K562 (cell line): Measurements from ENCODE around the gene HDAC10. TPM values are rescaled to one million over a fixed set of nuclear protein-coding genes. Genes with fewer than 3 reads are reported as not detected.

Experiments used
- ATAC-seq: fragments of 200-7000 bp; cut with Tn5 transposase; 3 replicates; pipeline ENCODE4 v1.9.1; 2020; ENCODE audit warnings: moderate library complexity
- BruUV-seq: library from RNA; stranded (reverse); fragments of 400-500 nt; replicated peaks from 2 replicates; lab custom pipeline; 2021; lab: Mats Ljungman, UMichigan
- CTCF ChIA-PET: fragments of 300-600 bp; formaldehyde crosslinking; extraction: SDS; loops from one replicate; lab custom pipeline; 2021; ENCODE audit warnings: low intra/inter-chr PET ratio; lab: Yijun Ruan, JAX
- POLR2A ChIA-PET: fragments of 300-600, 350-650 bp; sonication (Branson Sonifier 250); formaldehyde crosslinking; extraction: SDS; loops from one replicate; lab custom pipeline; 2021; ENCODE audit warnings: antibody characterized with exemption, inconsistent platforms; lab: Yijun Ruan, JAX
- DNase-seq, 4 experiments: peaks; one replicate each; pipeline versions ENCODE4 v3.0.0 to v3.0.0-alpha.2; 2011 to 2018; ENCODE audit warnings: low spot score in 3 of 4, mixed read lengths in 3 of 4; ENCODE audit errors: extremely low read depth in 1 of 4
- FAIRE-seq: peaks from 2 replicates; lab custom pipeline; 2011; peaks lifted over from hg19 to GRCh38; lab: Jason Lieb, UNC
- H2AFZ ChIP-seq: 2 replicates; pipeline ENCODE4 v1.6.0; 2011; ENCODE audit warnings: low read depth, low read length, control low read depth, inconsistent platforms
- H3K27ac ChIP-seq: fragments of 200-600 bp; 3 replicates; pipeline ENCODE4 v1.8.0; 2011; ENCODE audit warnings: low read depth, mild to moderate bottlenecking, control low read depth, inconsistent platforms, low read length, moderate library complexity, mixed read lengths; ENCODE audit errors: extremely low read depth
- H3K27me3 ChIP-seq, 2 experiments: fragments of 300-600 bp in 1 of 2; 2 replicates in 1 of 2; 3 replicates in 1 of 2; pipeline versions ENCODE4 v1.6.0 to v1.8.0; 2011; ENCODE audit warnings: inconsistent platforms in 2 of 2, low read length in 2 of 2, mild to moderate bottlenecking in 1 of 2, mixed read lengths in 1 of 2, moderate library complexity in 1 of 2; ENCODE audit not compliant: control insufficient read depth in 2 of 2, insufficient read depth in 2 of 2
- H3K36me3 ChIP-seq: fragments of 300-600 bp; 3 replicates; pipeline ENCODE4 v1.8.0; 2011; ENCODE audit warnings: mild to moderate bottlenecking, low read length, inconsistent platforms; ENCODE audit not compliant: control insufficient read depth, insufficient read depth
- H3K4me1 ChIP-seq, 2 experiments: fragments of 200-600 bp in 1 of 2; replicated peaks in 1 of 2; 2 replicates in 1 of 2; 3 replicates in 1 of 2; pipeline versions ENCODE4 v1.5.1 to v1.8.0; 2011; ENCODE audit warnings: inconsistent platforms in 2 of 2, low read length in 2 of 2, mild to moderate bottlenecking in 1 of 2, mixed read lengths in 1 of 2, moderate library complexity in 1 of 2; ENCODE audit not compliant: control insufficient read depth in 2 of 2, insufficient read depth in 2 of 2
- H3K4me2 ChIP-seq: 2 replicates; pipeline ENCODE4 v1.6.1; 2011; ENCODE audit warnings: low read length, control low read depth, inconsistent platforms, mixed read lengths; ENCODE audit not compliant: insufficient read depth
- H3K4me3 ChIP-seq: fragments of 200-600 bp; sonication (generic), shearing (Covaris generic); 2 replicates; pipeline ENCODE4 v1.5.1; 2016; ENCODE audit warnings: control low read depth, inconsistent platforms
- H3K79me2 ChIP-seq: fragments of 200-600 bp; 3 replicates; pipeline ENCODE4 v1.8.0; 2011; ENCODE audit warnings: low read length, inconsistent platforms; ENCODE audit not compliant: control insufficient read depth, insufficient read depth
- H3K9ac ChIP-seq, 2 experiments: 2 replicates each; pipeline versions ENCODE4 v1.6.0 to v1.6.1; 2011; ENCODE audit warnings: low read depth in 2 of 2, low read length in 2 of 2, control low read depth in 1 of 2, inconsistent platforms in 1 of 2, mild to moderate bottlenecking in 1 of 2, mixed read lengths in 1 of 2; ENCODE audit not compliant: insufficient read depth in 1 of 2
- H3K9me1 ChIP-seq: one replicate; pipeline ENCODE4 v1.6.0; 2011; ENCODE audit warnings: inconsistent platforms, mild to moderate bottlenecking, low read length, moderate library complexity; ENCODE audit not compliant: control insufficient read depth, insufficient read depth
- H3K9me3 ChIP-seq: replicated peaks from 2 replicates; pipeline ENCODE4 v1.5.1; 2011; ENCODE audit warnings: low read depth, low read length, inconsistent platforms; ENCODE audit not compliant: control insufficient read depth, insufficient read depth
- H4K20me1 ChIP-seq: replicated peaks from 2 replicates; pipeline ENCODE4 v1.6.1; 2011; ENCODE audit warnings: low read length, inconsistent platforms, mixed read lengths; ENCODE audit not compliant: control insufficient read depth, insufficient read depth
- BRF1 ChIP-seq: IDR thresholded peaks from 3 replicates; pipeline ENCODE4 v1.6.1; 2011; ENCODE audit warnings: borderline replicate concordance, mild to moderate bottlenecking; ENCODE audit not compliant: insufficient read length; ENCODE audit errors: extremely low read depth
- NFRKB ChIP-seq: fragments of 450-650 bp; IDR thresholded peaks from 2 replicates; pipeline ENCODE4 v1.6.1; 2016; ENCODE audit warnings: low read depth
- TGIF2 ChIP-seq: sonication (generic); formaldehyde crosslinking; IDR thresholded peaks from 2 replicates; pipeline ENCODE4 v1.8.1; 2022; ENCODE audit warnings: mild to moderate bottlenecking, missing genetic modification reagents, moderate library complexity
- ZBTB33 ChIP-seq: sonication (generic); formaldehyde crosslinking; IDR thresholded peaks from 2 replicates; pipeline ENCODE4 v1.8.1; 2023; ENCODE audit warnings: mild to moderate bottlenecking, missing genetic modification reagents
- WGBS: fragments of 100-300 bp; shearing (Covaris generic); methylation state at CpG from one replicate; pipeline ENCODE4 v1.1.6; 2016; ENCODE audit warnings: low coverage, mixed read lengths; ENCODE audit not compliant: insufficient coverage; ENCODE audit errors: missing lambda C conversion rate; 5-methylcytosine and 5-hydroxymethylcytosine counted together
- in situ Hi-C: fragments of 300-500 bp; cut with MboI; formaldehyde crosslinking; loops from 4 replicates; pipeline ENCODE4 v1.15.0; 2018; ENCODE audit warnings: inconsistent platforms, mixed read lengths
- intact Hi-C: fragments of 100-400 bp; cut with micrococcal nuclease; formaldehyde crosslinking; loops from 2 replicates; pipeline ENCODE4 v1.14.2; 2022
- polyA plus RNA-seq, 8 experiments: library from polyadenylated mRNA; depleted of rRNA in 4 of 8; stranded (reverse) in 5 of 8; unstranded in 3 of 8; fragments of >200 nt; fragmentation: Nextera tagmentation in 2 of 8; fragmentation: Illumina TruSeq in 1 of 8; extraction: Ambion mirVana in 2 of 8; extraction: Trizol in 1 of 8; gene quantifications; 2 replicates each; pipeline versions ENCODE4 v1.2.1 to v1.2.3, GENCODE V29; 2011 to 2014; ENCODE audit warnings: inconsistent platforms in 1 of 8, missing spikeins in 1 of 8
- total RNA-seq, 7 experiments: library from RNA; depleted of rRNA in 6 of 7; stranded (reverse); fragments of >200 nt in 6 of 7; fragmentation: Illumina TruSeq in 2 of 7; extraction: Trizol in 2 of 7; gene quantifications; 2 replicates each; pipeline versions ENCODE4 v1.2.1 to v1.2.3, GENCODE V29; 2011 to 2021; ENCODE audit warnings: low replicate concordance in 1 of 7

HDAC10 gene
- total and polyA plus RNA-seq, 9 of the 15 experiments (the other 6 are each of a cell fraction or from before 2014, with no cell fraction given): 0.10 to 44.2 (median 6.5) TPM

GRCh38 chr22:50266994-50267393 lies 15.9 kb upstream of the HDAC10 start:
- Histone ChIP-seq H2AFZ (no peak overlapping the region), H3K27me3 (no peaks in the 10 kb centered on the region), H3K9me3 (no peaks in the 10 kb centered on the region), H4K20me1 (no peaks in the 10 kb centered on the region), H3K4me2 (no peak overlapping the region), H3K27ac (no peak overlapping the region), H3K9ac (no peak overlapping the region), H3K4me3 (no peak overlapping the region), H3K36me3 (0 out of 3 replicates have a peak, but pooled peaks cover 3% of the 10 kb centered on the region), H3K79me2 (no peaks in the 10 kb centered on the region; the same call in 2 of the 3 replicates), H3K9me1 (no peaks in the 10 kb centered on the region), H3K4me1 (peaks cover 20 to 84% of the 10 kb centered on the region in 2 experiments; a peak in 4 of 5 replicates)
- POLR2A ChIA-PET: interaction anchor here (1.2 kb wide), 1 partner anchor 15 kb away, joined by 4 read pairs; no protein-coding TSS in a partner anchor
- 94% methylated on average over 17 of the region's 37 CpGs for WGBS
- TF ChIP-seq ZBTB33 (CRISPR knock-in tag) (peak; percentile 51; the same call in 1 of the 2 replicates), BRF1 (no peak), NFRKB (no peak), TGIF2 (no peak)
- ATAC-seq (no peak), DNase-seq (no peak), FAIRE-seq (no peak)
- BruUV-seq: no TSS peak
- CTCF ChIA-PET: no interaction called here
- in situ Hi-C loops: no loop called here
- intact Hi-C loops: no loop called here
